Muscle layer of colon (tissue), 2 donors: ENCODE measurements around the gene CD177.
"Not testable (repeated sequence)": the region's sequence is repeated elsewhere in the genome, so short reads cannot be mapped to it uniquely, and the experiment has no call there.

Source experiments
- H3K27ac ChIP-seq: one replicate; pipeline ENCODE4 v1.7.0; 2013; ENCODE audit warnings: low read depth, mild to moderate bottlenecking, low read length, moderate library complexity
- H3K27me3 ChIP-seq, 2 donors: one replicate each; pipeline ENCODE4 v1.7.0; 2013; ENCODE audit warnings: low read length in 2 of 2, mild to moderate bottlenecking in 2 of 2; ENCODE audit not compliant: insufficient read depth in 2 of 2, control insufficient read depth in 1 of 2
- H3K36me3 ChIP-seq: one replicate; pipeline ENCODE4 v1.7.0; 2013; ENCODE audit warnings: mild to moderate bottlenecking, low read length; ENCODE audit not compliant: insufficient read depth
- H3K4me1 ChIP-seq: one replicate; pipeline ENCODE4 v1.7.0; 2013; ENCODE audit warnings: mild to moderate bottlenecking, low read length; ENCODE audit not compliant: insufficient read depth
- H3K4me3 ChIP-seq, 2 donors: one replicate each; pipeline ENCODE4 v1.7.0; 2013; ENCODE audit warnings: low read length in 2 of 2, low read depth in 1 of 2, mild to moderate bottlenecking in 1 of 2, moderate library complexity in 1 of 2
- H3K9ac ChIP-seq: one replicate; pipeline ENCODE4 v1.7.0; 2013; ENCODE audit warnings: low read length
- H3K9me3 ChIP-seq: one replicate; pipeline ENCODE4 v1.7.0; 2013; ENCODE audit warnings: mild to moderate bottlenecking, low read length
- donor health status: abdominal sarcoma.
- donor health status: Adenocarcinoma of cecum.

The CD177 gene

GRCh38 chr19:43383759-43384158 lies 30.3 kb downstream of the CD177 start:
- H3K4me3 ChIP-seq, H3K4me1 ChIP-seq, H3K27ac ChIP-seq, H3K9ac ChIP-seq, H3K27me3 ChIP-seq, H3K9me3 ChIP-seq, H3K36me3 ChIP-seq: not testable (repeated sequence)

GRCh38 chr19:43390903-43391551 lies 37.5 kb downstream of the CD177 start:
- not testable (repeated sequence) for H3K9me3 ChIP-seq, H3K36me3 ChIP-seq, H3K4me3 ChIP-seq, H3K27me3 ChIP-seq, H3K4me1 ChIP-seq, H3K9ac ChIP-seq, H3K27ac ChIP-seq

GRCh38 chr19:43391552-43391935 lies 38.1 kb downstream of the CD177 start:
- not testable (repeated sequence) for H3K4me1 ChIP-seq, H3K9me3 ChIP-seq, H3K27me3 ChIP-seq, H3K4me3 ChIP-seq, H3K9ac ChIP-seq, H3K27ac ChIP-seq, H3K36me3 ChIP-seq

- H3K27me3 ChIP-seq, H3K27ac ChIP-seq, H3K9me3 ChIP-seq, H3K4me3 ChIP-seq, H3K9ac ChIP-seq, H3K4me1 ChIP-seq, H3K36me3 ChIP-seq: not testable (repeated sequence)
These were observed 40.0 kb downstream of the CD177 start for GRCh38 chr19:43393501-43393900.

- Histone ChIP-seq H3K9ac (no peak overlapping the region), H3K27me3 (no peaks in the 10 kb centered on the region), H3K4me3 (no peak overlapping the region), H3K36me3 (no peaks in the 10 kb centered on the region), H3K9me3 (no peaks in the 10 kb centered on the region), H3K27ac (no peak overlapping the region), H3K4me1 (no peaks in the 10 kb centered on the region)
These were observed 42.1 kb downstream of the CD177 start for GRCh38 chr19:43395561-43395960.

GRCh38 chr19:43406297-43406696 lies 52.8 kb downstream of the CD177 start:
- Histone ChIP-seq H3K4me1 (no peaks in the 10 kb centered on the region), H3K36me3 (no peaks in the 10 kb centered on the region), H3K27me3 (no peaks in the 10 kb centered on the region)

GRCh38 chr19:43407416-43408005 lies 54.0 kb downstream of the CD177 start:
- H3K4me1 ChIP-seq = no peaks in the 10 kb centered on the region
- no peaks in the 10 kb centered on the region for H3K9me3 ChIP-seq
- H3K27me3 ChIP-seq = no peaks in the 10 kb centered on the region
- H3K9ac ChIP-seq = no peak overlapping the region
- no peak overlapping the region for H3K4me3 ChIP-seq
- H3K27ac ChIP-seq = no peak overlapping the region
- no peaks in the 10 kb centered on the region for H3K36me3 ChIP-seq

More at GRCh38 chr19:43406297-43406696, 52.8 kb downstream of the CD177 start:
- Histone ChIP-seq H3K27ac (no peak overlapping the region), H3K9me3 (no peaks in the 10 kb centered on the region), H3K9ac (no peak overlapping the region), H3K4me3 (no peak overlapping the region)

GRCh38 chr19:43408043-43408442 lies 54.6 kb downstream of the CD177 start:
- no peaks in the 10 kb centered on the region for H3K36me3 ChIP-seq
- H3K9ac ChIP-seq = no peak overlapping the region
- H3K4me3 ChIP-seq = no peak overlapping the region
- H3K4me1 ChIP-seq = no peaks in the 10 kb centered on the region
- H3K27me3 ChIP-seq = no peaks in the 10 kb centered on the region
- H3K27ac ChIP-seq = no peak overlapping the region
- no peaks in the 10 kb centered on the region for H3K9me3 ChIP-seq

GRCh38 chr19:43409415-43409814 lies 55.9 kb downstream of the CD177 start:
- Histone ChIP-seq H3K4me3 (no peak overlapping the region), H3K36me3 (no peaks in the 10 kb centered on the region), H3K9me3 (no peaks in the 10 kb centered on the region), H3K9ac (no peak overlapping the region), H3K27me3 (no peaks in the 10 kb centered on the region), H3K4me1 (no peaks in the 10 kb centered on the region), H3K27ac (no peak overlapping the region)

- Histone ChIP-seq H3K4me3 (no peak overlapping the region), H3K27me3 (no peaks in the 10 kb centered on the region)
These were observed 59.0 kb downstream of the CD177 start for GRCh38 chr19:43412441-43412840.

More at GRCh38 chr19:43412441-43412840, 59.0 kb downstream of the CD177 start:
- Histone ChIP-seq H3K9ac (no peak overlapping the region), H3K4me1 (no peaks in the 10 kb centered on the region), H3K9me3 (no peaks in the 10 kb centered on the region), H3K27ac (no peak overlapping the region), H3K36me3 (no peaks in the 10 kb centered on the region)
